ENCODE data around the gene CACNA1B. TPM values are rescaled to one million over a fixed set of nuclear protein-coding genes. Genes with fewer than 3 reads are reported as not detected.

CACNA1B gene
- total and polyA plus RNA-seq, 2 of the 13 experiments (the other 11 are each of a cell fraction or from before 2014, with no cell fraction given), result under 0.01 to 0.04 TPM

DNA sequence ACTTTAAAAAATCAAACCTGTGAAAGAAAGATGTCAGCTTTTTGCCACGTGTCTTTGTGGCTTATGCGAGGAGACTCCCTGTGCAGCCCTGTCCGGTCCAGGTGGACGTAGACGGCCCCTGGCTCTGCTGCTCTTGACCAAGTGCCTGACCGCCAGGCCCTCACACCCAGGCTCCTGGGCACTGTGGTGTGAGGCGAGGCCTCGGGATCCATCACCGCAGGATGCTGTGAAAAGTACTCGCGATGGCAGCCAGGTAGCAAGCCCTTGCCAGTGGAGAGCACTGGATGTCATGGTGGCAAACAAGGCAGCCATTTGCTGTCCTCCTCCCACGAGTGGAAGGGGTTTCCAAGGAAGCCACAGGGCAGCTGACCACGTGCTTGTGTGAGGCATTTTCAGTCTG, 245.1 kb downstream of the CACNA1B start (continued):
- TF ChIP-seq, protein P1, sequence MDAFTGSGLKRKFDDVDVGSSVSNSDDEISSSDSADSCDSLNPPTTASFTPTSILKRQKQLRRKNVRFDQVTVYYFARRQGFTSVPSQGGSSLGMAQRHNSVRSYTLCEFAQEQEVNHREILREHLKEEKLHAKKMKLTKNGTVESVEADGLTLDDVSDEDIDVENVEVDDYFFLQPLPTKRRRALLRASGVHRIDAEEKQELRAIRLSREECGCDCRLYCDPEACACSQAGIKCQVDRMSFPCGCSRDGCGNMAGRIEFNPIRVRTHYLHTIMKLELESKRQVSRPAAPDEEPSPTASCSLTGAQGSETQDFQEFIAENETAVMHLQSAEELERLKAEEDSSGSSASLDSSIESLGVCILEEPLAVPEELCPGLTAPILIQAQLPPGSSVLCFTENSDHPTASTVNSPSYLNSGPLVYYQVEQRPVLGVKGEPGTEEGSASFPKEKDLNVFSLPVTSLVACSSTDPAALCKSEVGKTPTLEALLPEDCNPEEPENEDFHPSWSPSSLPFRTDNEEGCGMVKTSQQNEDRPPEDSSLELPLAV (CRISPR knock-in tag; conservative IDR thresholded peaks at IDR 0.05; ENCODE audit: low read depth), result no peak
- TF ChIP-seq, protein P2, sequence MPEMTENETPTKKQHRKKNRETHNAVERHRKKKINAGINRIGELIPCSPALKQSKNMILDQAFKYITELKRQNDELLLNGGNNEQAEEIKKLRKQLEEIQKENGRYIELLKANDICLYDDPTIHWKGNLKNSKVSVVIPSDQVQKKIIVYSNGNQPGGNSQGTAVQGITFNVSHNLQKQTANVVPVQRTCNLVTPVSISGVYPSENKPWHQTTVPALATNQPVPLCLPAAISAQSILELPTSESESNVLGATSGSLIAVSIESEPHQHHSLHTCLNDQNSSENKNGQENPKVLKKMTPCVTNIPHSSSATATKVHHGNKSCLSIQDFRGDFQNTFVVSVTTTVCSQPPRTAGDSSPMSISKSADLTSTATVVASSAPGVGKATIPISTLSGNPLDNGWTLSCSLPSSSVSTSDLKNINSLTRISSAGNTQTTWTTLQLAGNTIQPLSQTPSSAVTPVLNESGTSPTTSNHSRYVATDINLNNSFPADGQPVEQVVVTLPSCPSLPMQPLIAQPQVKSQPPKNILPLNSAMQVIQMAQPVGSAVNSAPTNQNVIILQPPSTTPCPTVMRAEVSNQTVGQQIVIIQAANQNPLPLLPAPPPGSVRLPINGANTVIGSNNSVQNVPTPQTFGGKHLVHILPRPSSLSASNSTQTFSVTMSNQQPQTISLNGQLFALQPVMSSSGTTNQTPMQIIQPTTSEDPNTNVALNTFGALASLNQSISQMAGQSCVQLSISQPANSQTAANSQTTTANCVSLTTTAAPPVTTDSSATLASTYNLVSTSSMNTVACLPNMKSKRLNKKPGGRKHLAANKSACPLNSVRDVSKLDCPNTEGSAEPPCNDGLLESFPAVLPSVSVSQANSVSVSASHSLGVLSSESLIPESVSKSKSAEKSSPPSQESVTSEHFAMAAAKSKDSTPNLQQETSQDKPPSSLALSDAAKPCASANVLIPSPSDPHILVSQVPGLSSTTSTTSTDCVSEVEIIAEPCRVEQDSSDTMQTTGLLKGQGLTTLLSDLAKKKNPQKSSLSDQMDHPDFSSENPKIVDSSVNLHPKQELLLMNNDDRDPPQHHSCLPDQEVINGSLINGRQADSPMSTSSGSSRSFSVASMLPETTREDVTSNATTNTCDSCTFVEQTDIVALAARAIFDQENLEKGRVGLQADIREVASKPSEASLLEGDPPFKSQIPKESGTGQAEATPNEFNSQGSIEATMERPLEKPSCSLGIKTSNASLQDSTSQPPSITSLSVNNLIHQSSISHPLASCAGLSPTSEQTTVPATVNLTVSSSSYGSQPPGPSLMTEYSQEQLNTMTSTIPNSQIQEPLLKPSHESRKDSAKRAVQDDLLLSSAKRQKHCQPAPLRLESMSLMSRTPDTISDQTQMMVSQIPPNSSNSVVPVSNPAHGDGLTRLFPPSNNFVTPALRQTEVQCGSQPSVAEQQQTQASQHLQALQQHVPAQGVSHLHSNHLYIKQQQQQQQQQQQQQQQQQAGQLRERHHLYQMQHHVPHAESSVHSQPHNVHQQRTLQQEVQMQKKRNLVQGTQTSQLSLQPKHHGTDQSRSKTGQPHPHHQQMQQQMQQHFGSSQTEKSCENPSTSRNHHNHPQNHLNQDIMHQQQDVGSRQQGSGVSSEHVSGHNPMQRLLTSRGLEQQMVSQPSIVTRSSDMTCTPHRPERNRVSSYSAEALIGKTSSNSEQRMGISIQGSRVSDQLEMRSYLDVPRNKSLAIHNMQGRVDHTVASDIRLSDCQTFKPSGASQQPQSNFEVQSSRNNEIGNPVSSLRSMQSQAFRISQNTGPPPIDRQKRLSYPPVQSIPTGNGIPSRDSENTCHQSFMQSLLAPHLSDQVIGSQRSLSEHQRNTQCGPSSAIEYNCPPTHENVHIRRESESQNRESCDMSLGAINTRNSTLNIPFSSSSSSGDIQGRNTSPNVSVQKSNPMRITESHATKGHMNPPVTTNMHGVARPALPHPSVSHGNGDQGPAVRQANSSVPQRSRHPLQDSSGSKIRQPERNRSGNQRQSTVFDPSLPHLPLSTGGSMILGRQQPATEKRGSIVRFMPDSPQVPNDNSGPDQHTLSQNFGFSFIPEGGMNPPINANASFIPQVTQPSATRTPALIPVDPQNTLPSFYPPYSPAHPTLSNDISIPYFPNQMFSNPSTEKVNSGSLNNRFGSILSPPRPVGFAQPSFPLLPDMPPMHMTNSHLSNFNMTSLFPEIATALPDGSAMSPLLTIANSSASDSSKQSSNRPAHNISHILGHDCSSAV (CRISPR knock-in tag; IDR thresholded peaks at IDR 0.05; ENCODE audit: borderline replicate concordance), result no peak
- TF ChIP-seq ZNF253 (CRISPR knock-in tag; IDR thresholded peaks at IDR 0.05; ENCODE audit: borderline replicate concordance), result no peak
- TF ChIP-seq, protein P3, sequence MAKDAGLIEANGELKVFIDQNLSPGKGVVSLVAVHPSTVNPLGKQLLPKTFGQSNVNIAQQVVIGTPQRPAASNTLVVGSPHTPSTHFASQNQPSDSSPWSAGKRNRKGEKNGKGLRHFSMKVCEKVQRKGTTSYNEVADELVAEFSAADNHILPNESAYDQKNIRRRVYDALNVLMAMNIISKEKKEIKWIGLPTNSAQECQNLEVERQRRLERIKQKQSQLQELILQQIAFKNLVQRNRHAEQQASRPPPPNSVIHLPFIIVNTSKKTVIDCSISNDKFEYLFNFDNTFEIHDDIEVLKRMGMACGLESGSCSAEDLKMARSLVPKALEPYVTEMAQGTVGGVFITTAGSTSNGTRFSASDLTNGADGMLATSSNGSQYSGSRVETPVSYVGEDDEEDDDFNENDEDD (CRISPR knock-in tag; IDR thresholded peaks at IDR 0.05; ENCODE audit: borderline replicate concordance), result no peak
- no peak for TF ChIP-seq RAD51 (IDR thresholded peaks at IDR 0.05; ENCODE audit: borderline replicate concordance)

Measured in HepG2 (cell line).